ENCODE data around the gene ZC3H18. TPM values are rescaled to one million over a fixed set of nuclear protein-coding genes. Genes with fewer than 3 reads are reported as not detected.

The ZC3H18 gene
- total RNA-seq, 4 donors from 2014 or later = 8.8 to 19.2 (median 13.5) TPM

DNA sequence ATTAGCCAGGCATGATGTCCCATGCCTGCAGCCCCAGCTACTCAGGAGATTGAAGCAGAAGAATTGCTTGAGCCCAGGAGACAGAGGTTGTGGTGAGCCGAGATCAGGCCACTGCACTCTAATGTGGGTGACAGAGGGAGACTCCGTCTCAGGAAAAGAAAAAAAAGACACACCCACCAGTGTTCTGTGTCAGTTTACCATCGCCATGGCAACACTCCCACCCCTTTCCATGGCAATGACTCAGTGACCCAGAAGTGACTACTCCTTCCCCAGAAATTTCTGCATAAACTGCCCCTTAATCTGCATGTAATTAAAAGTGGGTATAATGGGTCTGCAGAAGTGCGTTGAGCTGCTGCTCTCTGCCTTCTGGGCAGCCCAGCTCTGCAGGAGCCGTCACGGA, 4.0 kb upstream of the ZC3H18 start:
- TF ChIP-seq CTCF (IDR thresholded peaks at IDR 0.05; ENCODE audit: low read depth) = no peak

DNA sequence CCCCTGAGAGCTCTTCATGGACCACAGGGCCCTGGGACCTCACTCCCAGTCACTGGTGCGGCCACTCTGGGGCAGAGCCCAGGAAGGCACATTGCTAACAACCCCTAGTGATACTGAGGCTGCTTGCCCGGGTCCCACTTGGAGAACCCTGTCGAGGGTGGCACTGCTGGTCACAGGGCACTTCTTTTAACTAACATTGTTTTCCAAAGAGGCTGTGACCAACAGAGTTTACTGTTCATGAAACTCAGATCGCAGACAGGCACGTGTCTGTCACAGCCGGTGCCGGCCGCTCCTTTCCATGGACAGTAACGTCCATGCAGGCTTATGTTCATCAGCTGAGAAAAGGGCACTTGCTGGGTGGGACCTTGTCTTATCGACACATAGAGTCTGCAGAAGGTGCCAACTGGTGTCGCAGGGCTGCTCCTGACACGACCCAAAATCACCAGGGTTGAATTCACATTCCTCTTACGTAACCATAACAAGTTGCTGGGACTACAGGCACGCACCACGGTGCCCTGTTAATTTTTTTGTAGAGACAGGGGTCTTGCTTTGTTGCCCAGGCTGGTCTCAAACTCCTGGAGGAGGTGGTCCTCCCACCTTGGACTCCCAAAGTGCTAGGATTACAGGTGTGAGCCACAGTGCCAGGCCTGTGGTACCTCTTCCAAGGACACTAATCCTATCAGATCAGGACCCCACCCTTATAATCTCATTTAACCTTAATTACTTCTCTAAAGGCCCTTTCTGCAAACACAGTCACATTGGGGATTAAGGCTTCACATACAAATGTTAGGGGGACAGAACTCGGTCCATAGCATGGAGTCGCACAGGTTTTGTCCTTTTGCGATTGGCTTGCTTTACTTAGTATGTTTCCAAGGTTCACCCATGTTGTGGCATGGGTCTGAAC, 1.2 kb upstream of the ZC3H18 start:
- no peak for TF ChIP-seq CTCF (IDR thresholded peaks at IDR 0.05; ENCODE audit: low read depth)

DNA sequence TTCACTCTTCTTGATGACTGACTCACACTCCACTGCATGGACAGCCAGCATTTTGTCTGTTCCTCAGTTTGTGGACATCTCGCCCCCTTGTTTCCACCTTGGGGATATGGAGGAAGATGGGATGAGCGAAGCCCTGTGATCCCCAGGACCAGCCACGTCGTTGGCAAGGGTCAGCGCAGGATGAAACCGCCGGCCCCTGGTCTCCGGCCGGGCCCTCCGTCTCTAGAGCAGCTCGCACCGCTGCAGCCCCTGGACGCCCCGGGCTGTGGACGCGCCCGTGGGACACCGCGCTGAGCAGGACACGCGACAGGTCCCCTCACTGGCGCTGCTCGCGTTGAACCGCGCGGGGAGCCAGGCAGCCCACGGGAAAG, 604 bp upstream of the ZC3H18 start:
- TF ChIP-seq CTCF (IDR thresholded peaks at IDR 0.05; ENCODE audit: low read depth) = no peak

GRCh38 chr16:88570691-88571092, 489 bp downstream of the ZC3H18 start:
- TF ChIP-seq CTCF (IDR thresholded peaks at IDR 0.05; ENCODE audit: low read depth) = no peak

GRCh38 chr16:88575251-88575650, 5.0 kb downstream of the ZC3H18 start:
- no peak for TF ChIP-seq CTCF (IDR thresholded peaks at IDR 0.05; ENCODE audit: low read depth)

GRCh38 chr16:88576307-88576706, 6.1 kb downstream of the ZC3H18 start:
- no peak for TF ChIP-seq CTCF (IDR thresholded peaks at IDR 0.05; ENCODE audit: low read depth)

DNA sequence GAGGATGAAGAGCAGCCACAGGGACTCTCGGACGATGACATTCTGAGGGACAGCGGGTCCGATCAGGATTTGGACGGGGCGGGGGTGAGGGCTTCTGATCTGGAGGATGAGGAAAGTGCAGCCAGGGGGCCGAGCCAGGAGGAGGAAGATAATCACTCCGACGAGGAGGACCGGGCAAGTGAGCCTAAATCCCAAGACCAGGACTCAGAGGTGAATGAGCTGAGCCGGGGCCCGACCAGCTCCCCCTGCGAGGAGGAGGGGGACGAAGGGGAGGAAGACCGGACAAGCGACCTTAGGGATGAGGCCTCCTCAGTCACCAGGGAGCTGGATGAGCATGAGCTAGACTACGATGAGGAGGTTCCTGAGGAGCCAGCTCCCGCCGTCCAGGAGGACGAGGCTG, 7.0 kb downstream of the ZC3H18 start:
- no peak for TF ChIP-seq CTCF (IDR thresholded peaks at IDR 0.05; ENCODE audit: low read depth)

All from subcutaneous adipose tissue (tissue), 4 donors.